GM21717 (cell line): ENCODE data around the gene C1QTNF12.

ENCODE experiments used
- ATAC-seq: cut with Tn5 transposase; IDR thresholded peaks from one replicate; pipeline ENCODE4 v1.9.1; 2021; ENCODE audit warnings: mild to moderate bottlenecking, moderate library complexity; ENCODE audit not compliant: unreplicated experiment

Gene C1QTNF12

DNA sequence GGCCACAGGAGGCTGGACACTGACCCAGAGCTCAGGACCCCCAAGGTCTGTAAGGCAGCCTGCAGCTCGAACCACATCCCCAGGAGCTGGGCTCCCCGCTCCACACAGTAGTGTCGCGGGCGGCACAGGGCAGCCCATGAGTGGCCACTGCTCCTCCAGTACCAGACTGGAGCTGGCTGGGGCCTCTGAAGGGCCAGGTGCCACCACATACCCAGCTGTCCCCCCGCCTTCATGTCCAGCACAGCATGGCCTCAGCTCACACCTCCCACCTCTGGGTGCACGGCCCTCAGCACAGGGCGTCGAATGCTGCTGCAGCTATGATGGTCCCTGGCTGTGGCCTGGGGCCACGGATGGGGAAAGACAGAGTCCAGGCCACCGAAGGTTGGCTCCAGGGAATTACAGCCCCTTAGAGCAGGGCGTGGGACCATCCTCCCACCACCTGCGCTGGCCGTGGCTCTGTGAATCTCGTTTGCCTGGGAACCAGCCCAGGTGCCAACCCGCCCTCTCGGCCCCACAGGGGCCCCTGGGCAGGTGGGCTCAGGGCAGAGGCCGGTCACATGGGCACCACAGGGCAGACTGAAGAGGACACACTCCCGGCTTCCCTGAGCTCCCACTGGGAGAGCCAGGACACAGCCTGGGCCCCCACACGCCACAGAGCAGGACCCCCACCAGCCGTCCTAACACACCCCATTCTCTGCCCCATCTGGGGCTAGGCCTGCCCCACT lies 30.5 kb downstream of the C1QTNF12 start:
- no peak for ATAC-seq

- no peak for ATAC-seq
These were observed 31.3 kb downstream of the C1QTNF12 start for GRCh38 chr1:1215080-1215676.

GRCh38 chr1:1213345-1214265 lies 32.9 kb downstream of the C1QTNF12 start, which contains the start of gene TNFRSF4:
TNFRSF4 (minus strand) TSS chr1:1214153; CDS start chr1:1214127, 26 bp downstream.
- no peak for ATAC-seq

DNA sequence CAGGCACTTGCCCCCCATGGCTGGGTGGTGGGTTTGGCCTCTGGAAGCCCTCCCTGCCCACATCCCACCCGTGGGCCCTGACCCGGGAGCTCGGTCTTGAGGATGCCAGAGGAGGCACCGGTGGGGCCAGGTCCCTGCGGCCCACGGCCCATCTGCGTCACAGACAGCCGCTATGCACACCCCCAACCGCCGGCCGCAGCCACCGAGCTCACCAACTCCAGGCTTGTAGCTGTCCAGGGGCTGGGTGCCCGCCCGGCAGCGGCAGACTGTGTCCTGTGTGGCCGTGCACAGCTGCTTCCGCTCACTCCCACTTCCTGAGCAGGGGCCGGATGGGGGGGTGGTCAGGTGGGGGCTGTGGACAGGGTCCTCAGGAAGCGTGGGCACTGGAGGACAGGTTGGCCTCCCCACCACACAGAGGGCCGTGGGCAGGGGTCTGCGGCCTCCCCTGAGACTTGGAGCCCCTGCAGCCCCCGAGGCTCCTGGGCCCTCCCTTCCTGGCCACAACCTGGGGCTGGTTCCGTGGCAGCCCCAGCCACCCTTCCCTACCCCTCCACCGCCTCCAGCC lies 33.7 kb downstream of the C1QTNF12 start:
- no peak for ATAC-seq

- ATAC-seq, result no peak
These were observed 34.7 kb downstream of the C1QTNF12 start for GRCh38 chr1:1211541-1212441.

GRCh38 chr1:1210726-1211540 lies 35.6 kb downstream of the C1QTNF12 start:
- no peak for ATAC-seq

DNA sequence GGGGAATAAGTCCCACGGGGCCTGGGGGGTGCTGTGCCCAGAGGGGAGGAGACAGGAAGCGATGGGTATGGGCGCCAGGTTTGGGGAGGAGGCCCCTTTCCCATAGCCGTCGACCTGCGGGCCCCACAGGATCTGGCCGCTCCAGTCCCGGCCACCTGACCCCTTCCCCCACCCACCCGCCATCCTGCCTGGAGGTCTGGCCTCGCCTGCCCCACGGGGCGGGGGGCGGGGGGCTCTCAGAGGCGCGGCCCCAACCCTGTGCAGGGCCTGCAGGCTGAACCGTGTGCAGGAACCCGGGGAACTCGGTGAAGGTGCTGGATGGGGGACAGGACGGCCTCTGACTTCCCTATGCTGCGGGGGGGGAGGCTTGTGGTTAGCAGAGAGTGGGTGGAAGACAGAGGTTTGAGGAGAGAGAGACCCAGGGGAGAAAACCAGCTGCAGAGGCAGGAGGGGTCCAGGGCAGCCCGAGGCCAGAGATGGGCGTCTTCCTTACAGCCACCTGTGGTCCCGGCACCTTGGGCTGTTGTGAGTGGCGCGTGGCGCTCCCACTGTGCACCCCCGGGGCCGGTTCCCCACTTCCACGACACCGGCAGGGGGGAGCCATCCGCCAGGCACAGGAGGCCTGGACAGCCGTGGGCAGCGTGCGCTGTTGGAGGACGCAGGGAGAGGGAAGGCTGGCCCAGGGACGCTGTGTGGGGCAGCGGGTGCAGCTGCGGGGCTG lies 37.6 kb downstream of the C1QTNF12 start:
- no peak for ATAC-seq

GRCh38 chr1:1207571-1207892 lies 39.0 kb downstream of the C1QTNF12 start:
- ATAC-seq, result no peak

DNA sequence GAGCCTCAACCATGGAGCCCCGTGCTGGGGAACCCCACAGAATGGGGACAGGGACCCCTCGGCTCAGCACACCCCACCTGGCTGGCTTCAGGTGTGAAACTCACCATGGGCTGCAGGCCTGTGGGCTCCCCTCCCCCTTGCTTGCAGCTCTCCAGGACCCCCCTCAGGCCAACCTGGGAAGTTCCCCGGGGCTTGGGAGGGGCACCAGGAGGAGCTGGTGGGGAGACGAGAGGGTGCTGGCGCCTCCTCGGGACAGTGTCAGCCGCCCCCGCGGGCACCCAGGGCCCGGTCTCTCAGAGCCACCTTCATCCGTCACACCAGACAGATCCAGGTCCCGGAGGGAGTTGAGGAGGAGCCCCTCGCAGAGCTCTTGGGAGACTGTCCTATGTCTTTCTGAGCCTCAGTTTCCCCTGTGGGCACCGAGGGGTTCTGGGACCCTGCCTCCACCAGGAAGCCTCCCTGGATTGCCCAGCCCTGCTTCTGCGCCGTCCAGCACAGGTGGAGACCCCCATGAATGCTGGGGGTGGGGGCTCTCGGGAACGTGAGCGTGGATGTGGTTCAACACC lies 39.5 kb downstream of the C1QTNF12 start:
- no peak for ATAC-seq

GRCh38 chr1:1206376-1206965 lies 40.1 kb downstream of the C1QTNF12 start, which contains the start of gene TNFRSF18:
TNFRSF18 (minus strand) TSS chr1:1206592; CDS start chr1:1206571, 21 bp downstream.
- ATAC-seq, result no peak

DNA sequence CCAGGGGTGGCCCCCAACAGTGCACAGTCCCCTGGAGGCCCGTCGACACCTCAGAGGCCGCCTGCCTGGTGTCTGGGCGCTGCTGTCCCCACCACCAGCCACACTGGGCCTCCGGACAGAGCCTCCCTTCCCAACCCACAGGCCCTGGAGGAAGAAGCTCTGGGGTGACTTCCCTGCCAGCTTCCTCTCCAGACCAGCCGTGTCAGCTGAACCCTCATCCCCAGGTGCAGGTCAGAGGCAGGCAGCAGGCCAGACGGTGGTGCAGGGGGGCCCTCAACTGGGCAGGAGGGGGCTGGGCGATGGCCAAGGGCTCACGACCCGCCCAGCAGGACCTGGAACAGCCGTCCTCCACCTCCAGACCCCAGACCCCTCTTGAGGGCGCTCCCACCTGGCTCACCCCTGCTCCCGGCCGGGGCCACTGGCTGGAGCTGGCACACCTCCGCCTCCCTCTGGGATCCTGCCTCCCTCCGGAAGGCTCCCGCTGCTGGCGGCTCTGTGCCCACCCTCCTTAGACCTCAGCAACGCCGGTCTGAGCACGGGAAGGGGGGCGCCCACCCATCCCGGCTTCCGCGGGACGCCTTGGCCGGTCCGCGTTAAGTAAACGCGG lies 40.6 kb downstream of the C1QTNF12 start:
- ATAC-seq, result no peak

GRCh38 chr1:1204998-1205768 lies 41.3 kb downstream of the C1QTNF12 start:
- no peak for ATAC-seq

- no peak for ATAC-seq
These were observed 42.0 kb downstream of the C1QTNF12 start for GRCh38 chr1:1204425-1204920.

DNA sequence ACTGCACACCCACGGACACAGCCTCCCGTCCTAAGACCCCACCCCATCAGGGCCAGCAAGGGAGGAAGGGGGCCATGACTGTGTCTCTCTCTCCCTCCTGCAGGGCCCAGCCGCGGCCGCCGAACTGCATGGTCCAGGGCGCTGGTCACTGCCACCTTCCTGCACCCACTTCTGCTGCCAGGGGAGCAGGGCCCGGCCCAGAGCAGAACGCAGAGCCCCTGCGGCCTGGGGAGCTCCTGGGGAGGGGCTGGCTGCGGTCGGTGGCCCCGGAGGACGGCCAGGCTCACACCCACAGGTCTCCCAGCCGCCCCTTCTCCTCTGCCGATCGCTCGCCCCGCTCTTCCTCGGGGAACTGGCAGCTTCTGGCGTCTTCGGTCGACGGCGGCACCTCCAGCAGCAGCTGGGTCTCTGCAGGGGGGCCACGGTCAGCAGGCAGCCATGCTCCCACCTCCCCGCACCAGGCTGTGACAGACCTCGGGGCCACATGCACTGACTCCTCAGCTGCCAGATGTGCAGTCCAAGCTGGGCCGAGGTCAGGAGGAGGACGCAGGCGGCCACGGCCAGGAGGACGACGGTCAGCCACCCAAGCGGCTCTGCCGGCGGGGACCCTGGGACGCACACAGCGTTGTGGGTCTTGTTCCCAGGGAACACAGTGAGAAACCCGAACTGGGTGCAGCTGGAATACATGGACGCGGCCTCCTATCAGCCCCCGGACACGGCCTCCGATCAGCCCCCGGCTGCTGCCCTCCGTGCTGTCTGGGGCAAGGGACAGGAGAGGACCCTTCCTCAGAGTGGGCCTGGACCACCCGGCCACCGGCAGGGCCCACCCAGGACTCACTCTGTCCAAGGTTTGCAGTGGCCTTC lies 42.7 kb downstream of the C1QTNF12 start:
- no peak for ATAC-seq

GRCh38 chr1:1202831-1203560 lies 43.5 kb downstream of the C1QTNF12 start:
- ATAC-seq, result no peak
